Hepatocyte (in vitro differentiated cells): Measurements from ENCODE around the gene NBPF11. TPM values are rescaled to one million over a fixed set of nuclear protein-coding genes. Genes with fewer than 3 reads are reported as not detected.
A peak's percentile ranks its signal among the peaks of the same experiment; 100 is the strongest.
"Not testable (repeated sequence)": the region's sequence is repeated elsewhere in the genome, so short reads cannot be mapped to it uniquely, and the experiment has no call there.

Source experiments
- DNase-seq: peaks from one replicate; pipeline ENCODE4 v3.0.0-alpha.2; 2016; ENCODE audit warnings: low spot score
- H2AFZ ChIP-seq: fragments of 200-600 bp; sonication (generic); 2 replicates; pipeline ENCODE4 v1.6.0; 2016; ENCODE audit warnings: antibody characterized with exemption, mild to moderate bottlenecking
- H3K27ac ChIP-seq: fragments of 200-600 bp; sonication (generic); 2 replicates; pipeline ENCODE4 v1.5.1; 2016; ENCODE audit warnings: mild to moderate bottlenecking
- H3K27me3 ChIP-seq: fragments of 200-600 bp; sonication (generic); 2 replicates; pipeline ENCODE4 v1.6.1; 2016
- H3K36me3 ChIP-seq: fragments of 200-600 bp; sonication (generic); replicated peaks from 2 replicates; pipeline ENCODE4 v1.5.1; 2016; ENCODE audit warnings: low read depth; ENCODE audit not compliant: insufficient read depth
- H3K4me1 ChIP-seq: fragments of 200-600 bp; sonication (generic); 2 replicates; pipeline ENCODE4 v1.5.1; 2016; ENCODE audit warnings: mild to moderate bottlenecking, moderate library complexity; ENCODE audit not compliant: insufficient read depth
- H3K4me2 ChIP-seq: fragments of 200-600 bp; sonication (generic); 2 replicates; pipeline ENCODE4 v1.6.0; 2016
- H3K4me3 ChIP-seq: fragments of 200-600 bp; sonication (generic); 2 replicates; pipeline ENCODE4 v1.5.1; 2016; ENCODE audit warnings: mild to moderate bottlenecking
- H3K79me2 ChIP-seq: fragments of 200-600 bp; sonication (generic); 2 replicates; pipeline ENCODE4 v1.6.0; 2017; ENCODE audit warnings: mild to moderate bottlenecking
- H3K9me2 ChIP-seq: fragments of 200-600 bp; sonication (generic); replicated peaks from 2 replicates; pipeline ENCODE4 v1.6.0; 2017; ENCODE audit warnings: mild to moderate bottlenecking; ENCODE audit not compliant: insufficient read depth
- H3K9me3 ChIP-seq: fragments of 200-600 bp; sonication (generic); 2 replicates; pipeline ENCODE4 v1.5.1; 2016; ENCODE audit warnings: low read depth, mild to moderate bottlenecking
- H4K20me1 ChIP-seq: fragments of 200-600 bp; sonication (generic); 2 replicates; pipeline ENCODE4 v1.6.0; 2016; ENCODE audit warnings: mild to moderate bottlenecking; ENCODE audit not compliant: insufficient read depth, poor library complexity, severe bottlenecking
- CTCF ChIP-seq: fragments of 200-600 bp; sonication (generic); IDR thresholded peaks from 2 replicates; pipeline ENCODE4 v1.5.1; 2016; ENCODE audit warnings: antibody characterized with exemption, mild to moderate bottlenecking; ENCODE audit not compliant: poor library complexity
- EZH2 ChIP-seq: fragments of 200-600 bp; sonication (generic); IDR thresholded peaks from 2 replicates; pipeline ENCODE4 v1.6.1; 2016; ENCODE audit warnings: antibody characterized with exemption, mild to moderate bottlenecking, borderline replicate concordance
- EZH2phosphoT487 ChIP-seq: fragments of 200-600 bp; sonication (generic); IDR thresholded peaks from one replicate; pipeline ENCODE4 v1.6.1; 2018; ENCODE audit warnings: antibody characterized with exemption, mild to moderate bottlenecking, low read depth, moderate library complexity; ENCODE audit not compliant: unreplicated experiment, severe bottlenecking
- WGBS: methylation state at CpG from one replicate; pipeline ENCODE4 v1.1.6; 2016; ENCODE audit warnings: low lambda C conversion rate; ENCODE audit errors: missing lambda C conversion rate; 5-methylcytosine and 5-hydroxymethylcytosine counted together
- polyA plus RNA-seq: library from polyadenylated mRNA; unstranded; fragments of >200 nt; fragmentation: Nextera tagmentation; extraction: Ambion mirVana; gene quantifications from 2 replicates; pipeline ENCODE4 v1.2.1, GENCODE V29; 2016
- total RNA-seq: library from RNA; depleted of rRNA; stranded (reverse); fragments of >200 nt; gene quantifications from 2 replicates; pipeline ENCODE4 v1.2.3, GENCODE V29; 2014

The NBPF11 gene
- total and polyA plus RNA-seq, 2 experiments from 2014 or later = 9.2 to 9.9 TPM

- Histone ChIP-seq H3K4me1 (no peaks in the 10 kb centered on the region), H3K36me3 (no peaks in the 10 kb centered on the region), H2AFZ (no peak overlapping the region), H3K27me3 (no peaks in the 10 kb centered on the region), H3K4me3 (no peak overlapping the region), H3K9me3 (no peaks in the 10 kb centered on the region), H3K79me2 (no peaks in the 10 kb centered on the region), H3K9me2 (no peaks in the 10 kb centered on the region), H3K4me2 (no peak overlapping the region), H3K27ac (no peak overlapping the region), H4K20me1 (no peaks in the 10 kb centered on the region)
- DNase-seq = no peak
- TF ChIP-seq EZH2 (no peak), CTCF (no peak), EZH2phosphoT487 (no peak)
- WGBS = 98% methylated on average over 43 of the region's 43 CpGs
These were observed 8.4 kb upstream of the NBPF11 start for GRCh38 chr1:148160343-148161052.

GRCh38 chr1:148160048-148160342, 7.9 kb upstream of the NBPF11 start:
- no peak for DNase-seq
- Histone ChIP-seq H3K27ac (no peak overlapping the region), H3K36me3 (no peaks in the 10 kb centered on the region), H3K27me3 (no peaks in the 10 kb centered on the region), H3K4me1 (no peaks in the 10 kb centered on the region), H3K9me3 (no peaks in the 10 kb centered on the region), H4K20me1 (no peaks in the 10 kb centered on the region), H3K4me2 (no peak overlapping the region), H3K79me2 (no peaks in the 10 kb centered on the region), H3K9me2 (no peaks in the 10 kb centered on the region), H3K4me3 (no peak overlapping the region), H2AFZ (no peak overlapping the region)
- TF ChIP-seq EZH2 (no peak), EZH2phosphoT487 (no peak), CTCF (no peak)
- 97% methylated on average over 15 of the region's 15 CpGs for WGBS

GRCh38 chr1:148158341-148159003, 6.4 kb upstream of the NBPF11 start:
- H3K79me2 ChIP-seq = no peaks in the 10 kb centered on the region
- H3K4me2 ChIP-seq = no peak overlapping the region
- H2AFZ ChIP-seq = no peak overlapping the region
- H3K36me3 ChIP-seq = no peaks in the 10 kb centered on the region
- H3K27me3 ChIP-seq = no peaks in the 10 kb centered on the region
- no peaks in the 10 kb centered on the region for H3K4me1 ChIP-seq
- H3K27ac ChIP-seq = no peak overlapping the region
- WGBS = 69% methylated on average over 9 of the region's 11 CpGs
- no peak for DNase-seq
- TF ChIP-seq EZH2phosphoT487 = no peak
- TF ChIP-seq EZH2 = no peak
- TF ChIP-seq CTCF = no peak
- H4K20me1 ChIP-seq = no peaks in the 10 kb centered on the region
- H3K9me3 ChIP-seq = no peaks in the 10 kb centered on the region
- no peak overlapping the region for H3K4me3 ChIP-seq
- H3K9me2 ChIP-seq = no peaks in the 10 kb centered on the region

GRCh38 chr1:148157803-148158202, 5.7 kb upstream of the NBPF11 start:
- H2AFZ ChIP-seq, H3K79me2 ChIP-seq, H3K36me3 ChIP-seq, H3K9me3 ChIP-seq, H3K27ac ChIP-seq, DNase-seq, H3K9me2 ChIP-seq, H3K27me3 ChIP-seq, H3K4me1 ChIP-seq, H3K4me3 ChIP-seq, H4K20me1 ChIP-seq, H3K4me2 ChIP-seq: not testable (repeated sequence)
- 96% methylated on average over 7 of the region's 23 CpGs for WGBS

- not testable (repeated sequence) for H3K4me3 ChIP-seq, H4K20me1 ChIP-seq, H3K27ac ChIP-seq, DNase-seq, H3K27me3 ChIP-seq, H3K4me1 ChIP-seq, H3K9me2 ChIP-seq, H3K9me3 ChIP-seq, H2AFZ ChIP-seq, H3K79me2 ChIP-seq, H3K36me3 ChIP-seq
- WGBS = 57% methylated on average over 7 of the region's 7 CpGs
- peak overlapping the region; percentile 17 for H3K4me2 ChIP-seq
These were observed 3.6 kb upstream of the NBPF11 start for GRCh38 chr1:148155494-148156275.

GRCh38 chr1:148152795-148153194, 714 bp upstream of the NBPF11 start:
- H3K9me3 ChIP-seq, H3K27ac ChIP-seq, H3K36me3 ChIP-seq, H3K4me1 ChIP-seq, H3K4me3 ChIP-seq, H4K20me1 ChIP-seq, H3K4me2 ChIP-seq, H3K27me3 ChIP-seq, H3K9me2 ChIP-seq, H2AFZ ChIP-seq, DNase-seq: not testable (repeated sequence)
- peaks cover 14% of the 10 kb centered on the region for H3K79me2 ChIP-seq
- 85% methylated on average over 3 of the region's 3 CpGs for WGBS
